ENCODE results near the gene SLC25A12.
"Not testable (repeated sequence)": the region's sequence is repeated elsewhere in the genome, so short reads cannot be mapped to it uniquely, and the experiment has no call there.

Gene SLC25A12

GRCh38 chr2:171822525-171823322 lies 71.3 kb downstream of the SLC25A12 start:
- DNase-seq = no peak

GRCh38 chr2:171819453-171819852 lies 74.6 kb downstream of the SLC25A12 start:
- no peak for DNase-seq

DNA sequence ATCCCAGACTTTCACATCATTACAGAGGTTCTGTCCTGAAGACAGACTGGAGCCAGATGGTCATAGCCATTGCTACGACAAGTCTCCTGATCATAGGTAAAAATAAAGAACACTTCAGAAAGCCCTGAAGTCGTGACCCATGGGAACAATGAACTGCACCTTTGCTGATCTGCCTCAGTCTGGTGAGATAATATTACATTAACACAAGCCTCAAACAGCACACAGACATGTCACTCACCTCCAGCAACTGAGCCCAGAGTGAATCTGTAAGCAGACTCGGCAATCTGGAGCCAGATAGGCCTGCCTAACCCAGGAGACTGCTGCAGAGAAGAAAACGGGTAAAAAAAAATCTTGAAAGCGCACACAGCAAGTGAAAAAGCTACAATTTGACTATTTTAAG lies 79.2 kb downstream of the SLC25A12 start:
- DNase-seq = no peak

DNA sequence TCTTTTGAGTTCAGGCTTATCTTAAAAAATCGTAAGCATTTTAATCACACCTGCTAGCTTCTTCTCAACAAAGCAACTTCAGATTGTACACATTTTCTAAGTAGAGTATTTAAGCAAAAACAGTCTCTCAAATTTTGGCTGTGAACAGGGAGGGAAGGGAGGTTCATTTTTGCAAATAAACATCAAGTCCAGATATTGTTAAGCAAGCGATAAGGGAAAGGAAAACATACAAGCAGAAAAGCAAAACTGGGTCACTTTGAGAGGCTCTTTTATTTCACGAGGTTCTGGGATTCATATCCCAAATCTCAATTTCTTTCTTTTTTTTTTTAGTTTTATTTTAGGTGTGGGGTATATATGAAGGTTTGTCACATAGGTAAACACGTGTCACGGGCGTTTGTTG lies 79.9 kb downstream of the SLC25A12 start:
- DNase-seq = no peak

- no peak for DNase-seq
These were observed 80.3 kb downstream of the SLC25A12 start for GRCh38 chr2:171813729-171814128.

DNA sequence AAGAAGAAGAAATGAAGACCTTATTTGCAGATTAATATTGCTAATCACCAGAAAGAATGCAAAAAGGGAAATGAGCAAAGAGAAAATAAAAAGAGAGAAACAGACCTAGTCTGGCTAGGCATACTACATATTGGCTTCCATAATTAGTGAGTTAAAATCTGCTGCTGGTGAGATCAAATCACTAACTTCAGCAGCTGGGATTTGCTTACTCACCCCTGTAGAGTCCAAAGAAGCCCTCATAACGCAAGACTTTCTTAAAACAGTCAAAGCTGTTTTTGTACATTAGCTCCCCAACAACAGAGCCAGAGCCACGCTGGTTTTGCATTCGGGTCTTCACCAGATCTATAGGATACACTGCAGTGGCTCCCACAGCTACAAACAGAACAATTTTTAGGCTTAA lies 80.9 kb downstream of the SLC25A12 start:
- no peak for DNase-seq

DNA sequence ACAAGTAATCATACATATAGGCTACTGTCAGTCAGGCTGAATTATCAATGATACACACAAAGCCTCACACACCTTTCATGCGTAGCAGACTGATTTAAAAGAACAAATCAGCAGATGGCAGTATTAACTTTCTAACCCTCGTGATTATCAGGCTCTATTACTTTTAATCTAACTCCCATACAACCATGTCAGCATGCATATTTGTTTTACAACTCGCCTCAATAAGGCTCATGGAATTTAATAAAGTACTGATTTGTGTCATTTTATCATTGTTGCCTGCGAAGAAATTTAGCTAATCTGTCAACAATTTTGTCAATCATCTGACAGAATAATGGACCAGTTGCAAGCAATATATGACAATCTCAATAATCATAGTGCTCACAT lies 82.8 kb downstream of the SLC25A12 start:
- no peak for DNase-seq

- no peak for DNase-seq
These were observed 83.4 kb downstream of the SLC25A12 start for GRCh38 chr2:171810422-171811244.

- not testable (repeated sequence) for DNase-seq
These were observed 85.2 kb downstream of the SLC25A12 start for GRCh38 chr2:171808885-171809284.

- no peak for DNase-seq
These were observed 86.1 kb downstream of the SLC25A12 start for GRCh38 chr2:171807831-171808393.

DNA sequence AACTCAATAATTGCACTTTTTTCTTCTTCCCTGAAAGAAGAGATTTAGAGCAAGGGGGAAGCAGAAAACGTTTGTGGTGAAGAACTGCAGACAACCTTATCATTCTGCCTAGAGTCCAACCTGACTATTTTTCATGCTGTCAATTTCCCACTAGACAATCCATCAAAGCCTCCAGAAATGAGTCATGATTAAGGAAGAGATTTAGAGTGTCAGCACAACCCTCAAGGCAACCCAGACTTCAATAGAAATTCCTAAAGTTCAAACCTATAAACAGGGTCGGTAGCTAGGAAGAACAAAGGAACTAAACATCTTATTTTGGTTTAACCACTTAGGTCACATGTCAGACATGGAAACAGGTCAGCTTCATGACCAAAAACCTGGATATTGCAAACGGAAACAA lies 86.9 kb downstream of the SLC25A12 start:
- no peak for DNase-seq

DNA sequence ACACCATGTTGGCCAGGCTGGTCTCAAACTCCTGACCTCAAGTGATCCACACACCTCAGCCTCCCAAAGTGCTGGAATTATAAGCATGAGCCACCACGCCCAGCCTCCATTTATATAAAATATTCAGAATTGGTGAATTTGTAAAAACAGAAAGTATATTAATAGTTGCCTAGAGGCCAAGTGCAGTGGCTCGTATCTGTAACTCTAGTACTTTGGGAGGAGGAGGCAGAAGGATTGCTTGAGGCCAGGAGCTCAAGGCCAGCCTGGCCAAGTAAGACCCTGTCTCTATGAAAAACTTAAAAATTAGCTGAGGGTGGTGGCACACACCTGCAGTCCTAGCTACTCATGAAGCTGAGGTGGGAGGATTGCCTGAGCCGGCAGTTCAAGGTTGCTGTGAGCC lies 89.6 kb downstream of the SLC25A12 start:
- no peak for DNase-seq

- DNase-seq = no peak
These were observed 90.3 kb downstream of the SLC25A12 start for GRCh38 chr2:171803757-171804156.

DNA sequence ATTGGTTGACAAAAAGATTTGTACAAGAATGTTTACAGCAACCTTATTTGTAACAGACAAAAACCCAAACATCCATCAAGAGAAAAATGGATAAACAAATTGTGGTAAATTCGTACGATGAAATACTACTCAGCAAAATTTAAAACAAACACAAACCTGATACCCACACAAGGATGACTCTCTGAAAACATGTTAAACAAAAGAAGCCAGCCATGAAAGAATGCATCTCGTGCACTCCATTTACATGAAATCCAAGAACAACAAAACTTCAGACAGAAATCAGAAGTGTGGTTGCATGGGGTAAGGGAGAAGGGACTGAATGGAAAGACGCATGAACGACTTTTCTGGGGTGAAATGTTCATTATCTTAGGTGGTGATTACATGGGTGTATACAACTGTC lies 93.4 kb downstream of the SLC25A12 start:
- no peak for DNase-seq

GRCh38 chr2:171798156-171798820 lies 95.8 kb downstream of the SLC25A12 start:
- DNase-seq = no peak

DNA sequence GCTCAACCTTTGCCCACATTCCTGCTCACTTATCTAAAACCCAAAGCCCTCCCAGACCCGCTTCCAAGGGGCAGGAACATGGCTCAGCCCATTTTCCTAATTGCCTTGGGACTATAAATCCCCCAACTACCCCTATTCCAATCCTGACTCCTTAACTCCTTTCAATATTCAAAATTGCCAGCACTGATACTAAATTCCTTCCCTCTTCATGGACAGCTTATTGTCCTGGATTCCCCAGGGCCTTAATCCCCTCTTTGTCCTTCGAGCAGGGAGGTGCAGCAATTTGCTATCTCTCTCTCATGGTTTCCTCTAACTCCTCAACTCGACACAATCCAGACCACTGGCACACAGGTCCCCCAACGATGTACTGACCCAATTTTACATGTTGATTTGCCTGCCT lies 99.1 kb downstream of the SLC25A12 start:
- no peak for DNase-seq

GRCh38 chr2:171793691-171794678 lies 100.1 kb downstream of the SLC25A12 start:
- no peak for DNase-seq

GRCh38 chr2:171792886-171793580 lies 101.0 kb downstream of the SLC25A12 start:
- DNase-seq = no peak

- DNase-seq = no peak
These were observed 101.9 kb downstream of the SLC25A12 start for GRCh38 chr2:171792157-171792556.

DNA sequence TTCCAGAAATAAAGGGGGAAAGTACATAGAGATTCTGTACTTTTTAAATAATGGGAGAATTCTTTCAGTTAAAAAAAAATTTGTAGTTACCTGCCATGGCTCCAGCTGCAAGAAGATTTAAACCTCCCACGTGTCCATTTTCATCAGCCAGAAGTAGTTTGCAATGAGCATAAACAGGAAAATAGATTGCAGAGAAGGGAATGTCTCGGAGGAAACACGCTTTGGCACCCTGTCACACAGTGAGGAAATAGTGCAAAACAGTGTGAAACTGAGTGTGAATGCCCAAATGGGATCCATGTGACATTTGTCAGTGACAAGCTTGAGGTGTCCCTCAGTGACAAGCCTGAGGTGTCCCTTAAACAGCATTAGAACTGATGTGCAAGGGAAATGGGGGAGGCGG lies 102.7 kb downstream of the SLC25A12 start:
- DNase-seq = no peak

- no peak for DNase-seq
These were observed 104.1 kb downstream of the SLC25A12 start for GRCh38 chr2:171789956-171790355.
